GM12873 (cell line): ENCODE measurements around the gene CHD2.

Source experiments
- TF ChIP-seq, protein P1 (sequence below): IDR thresholded peaks from 2 replicates; pipeline ENCODE4 v1.5.1; 2012; ENCODE audit warnings: low read depth, mild to moderate bottlenecking, moderate library complexity, low read length, control low read depth; ENCODE audit not compliant: insufficient read depth; ENCODE audit errors: missing control alignments

CHD2 gene

DNA sequence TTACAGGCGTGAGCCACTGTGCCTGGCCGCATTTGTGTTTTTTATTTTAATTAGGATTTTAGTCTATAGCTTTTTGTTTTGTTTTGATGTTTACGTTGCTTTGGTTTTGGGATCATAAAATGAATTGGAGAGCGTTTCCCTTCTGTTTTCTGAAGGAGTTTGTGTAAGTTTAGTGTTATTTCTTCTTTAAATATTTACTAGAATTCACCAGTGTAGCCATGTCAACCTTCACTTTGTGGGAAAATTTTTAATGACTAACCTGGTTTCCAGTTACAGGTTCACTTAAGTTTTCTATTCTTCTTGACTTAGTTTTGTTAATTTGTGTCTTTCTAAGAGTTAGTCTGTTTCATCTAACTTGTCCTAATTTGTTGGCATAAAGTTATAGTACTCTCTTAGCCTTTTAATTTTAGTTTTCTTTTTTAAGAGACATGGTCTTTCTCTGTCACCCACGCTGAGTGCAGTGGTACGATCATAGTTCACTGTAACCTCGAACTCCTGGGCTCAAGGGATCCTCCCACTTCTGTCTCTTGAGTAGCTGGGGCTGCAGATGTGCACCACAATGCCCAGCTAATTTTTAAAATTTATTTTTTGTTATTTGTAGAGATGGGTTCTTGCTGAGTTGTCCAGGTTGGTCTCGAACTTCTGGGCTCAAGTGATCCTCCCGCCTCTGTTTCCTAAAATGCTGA is 61.0 kb downstream of the CHD2 start:
- TF ChIP-seq, protein P1, sequence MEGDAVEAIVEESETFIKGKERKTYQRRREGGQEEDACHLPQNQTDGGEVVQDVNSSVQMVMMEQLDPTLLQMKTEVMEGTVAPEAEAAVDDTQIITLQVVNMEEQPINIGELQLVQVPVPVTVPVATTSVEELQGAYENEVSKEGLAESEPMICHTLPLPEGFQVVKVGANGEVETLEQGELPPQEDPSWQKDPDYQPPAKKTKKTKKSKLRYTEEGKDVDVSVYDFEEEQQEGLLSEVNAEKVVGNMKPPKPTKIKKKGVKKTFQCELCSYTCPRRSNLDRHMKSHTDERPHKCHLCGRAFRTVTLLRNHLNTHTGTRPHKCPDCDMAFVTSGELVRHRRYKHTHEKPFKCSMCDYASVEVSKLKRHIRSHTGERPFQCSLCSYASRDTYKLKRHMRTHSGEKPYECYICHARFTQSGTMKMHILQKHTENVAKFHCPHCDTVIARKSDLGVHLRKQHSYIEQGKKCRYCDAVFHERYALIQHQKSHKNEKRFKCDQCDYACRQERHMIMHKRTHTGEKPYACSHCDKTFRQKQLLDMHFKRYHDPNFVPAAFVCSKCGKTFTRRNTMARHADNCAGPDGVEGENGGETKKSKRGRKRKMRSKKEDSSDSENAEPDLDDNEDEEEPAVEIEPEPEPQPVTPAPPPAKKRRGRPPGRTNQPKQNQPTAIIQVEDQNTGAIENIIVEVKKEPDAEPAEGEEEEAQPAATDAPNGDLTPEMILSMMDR: no peak

DNA sequence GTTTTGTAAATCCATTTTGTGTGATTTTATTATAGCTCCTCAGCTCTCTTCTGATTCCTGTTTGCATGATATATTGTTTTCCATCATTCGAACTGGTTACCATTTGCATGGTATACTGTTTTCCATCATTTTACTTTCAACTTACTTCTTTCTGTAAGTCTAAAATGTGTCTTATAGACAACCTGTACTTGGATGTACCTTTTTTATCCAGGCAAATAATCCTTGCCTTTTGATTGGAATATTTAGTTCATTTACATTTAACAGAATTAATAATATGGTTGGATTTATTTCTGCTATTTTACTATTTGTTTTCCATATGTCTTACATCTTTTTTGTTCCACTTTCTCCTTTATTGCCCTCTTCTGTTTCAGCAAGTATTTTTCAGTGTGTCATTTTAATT is 62.8 kb downstream of the CHD2 start:
- TF ChIP-seq, protein P1: no peak

DNA sequence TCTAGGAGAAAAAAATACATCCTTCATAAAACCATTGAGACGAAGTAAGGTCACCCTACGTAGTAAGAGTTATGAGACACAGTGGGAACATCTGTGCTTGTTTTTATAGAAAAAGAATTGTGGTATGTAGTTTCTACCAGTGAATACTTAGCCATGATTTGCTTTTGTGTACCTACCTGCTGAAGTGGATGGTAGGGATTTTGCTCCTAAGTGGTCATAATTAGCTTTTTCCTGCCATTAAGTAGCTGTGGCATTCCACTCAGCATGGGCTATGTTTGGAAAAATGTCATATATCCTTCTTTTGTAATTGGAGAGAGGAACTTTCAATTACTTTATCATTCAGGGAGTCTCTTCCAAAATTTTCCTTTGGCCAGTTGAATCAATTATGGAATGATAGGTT is 63.7 kb downstream of the CHD2 start:
- TF ChIP-seq, protein P1: no peak

DNA sequence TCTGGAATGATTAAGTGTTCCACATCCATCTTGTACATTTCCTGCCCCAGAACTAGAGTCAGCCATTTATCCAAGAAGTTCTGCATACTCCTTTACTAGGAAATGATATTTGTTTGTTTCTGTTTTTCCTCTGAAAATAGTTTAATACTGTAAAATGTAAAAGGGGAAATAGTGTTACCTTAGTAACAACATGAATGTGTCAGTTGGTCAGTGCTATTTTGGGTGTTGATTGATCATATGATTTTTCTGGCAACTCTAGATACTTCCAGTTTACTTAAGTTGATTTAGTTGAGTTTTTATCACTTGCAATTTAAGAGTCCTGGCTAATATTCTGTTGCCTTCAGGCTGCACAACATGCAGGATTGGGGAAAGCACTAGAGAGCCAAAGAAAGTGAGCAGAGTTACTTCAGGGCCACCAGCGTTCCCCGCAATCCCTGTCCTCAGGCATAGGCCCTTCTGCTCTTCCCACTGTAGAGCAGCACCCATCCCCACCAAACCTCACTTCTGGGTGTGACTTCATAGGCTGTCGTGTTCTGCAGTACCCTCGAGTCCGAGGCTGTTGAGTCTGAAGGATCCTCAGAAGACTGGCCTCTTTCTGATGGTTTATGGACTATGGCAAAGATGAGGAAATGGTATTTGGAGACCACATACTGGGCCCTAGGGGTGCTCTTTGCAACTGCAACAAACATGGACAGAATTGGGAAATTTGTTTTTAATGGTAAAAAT is 69.0 kb downstream of the CHD2 start:
- TF ChIP-seq, protein P1: peak; percentile 12

DNA sequence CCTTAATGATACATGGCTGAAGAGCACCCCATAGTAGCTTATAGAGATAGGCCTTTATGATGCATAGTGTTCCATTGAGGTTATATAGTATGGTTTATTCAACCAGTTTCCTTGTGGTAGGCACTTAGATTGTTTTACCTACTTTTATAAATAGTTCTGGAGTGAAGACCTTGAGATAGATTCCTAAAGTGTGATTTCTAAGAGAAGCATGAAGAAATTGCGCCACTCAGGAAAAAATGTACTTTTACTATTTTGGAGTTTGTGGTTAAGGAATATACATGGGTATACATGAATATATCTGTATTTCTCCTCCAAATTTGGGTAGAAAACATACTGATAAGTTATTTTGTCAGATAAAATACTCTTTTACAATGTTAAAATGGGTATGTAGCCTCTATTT is 70.5 kb downstream of the CHD2 start:
- TF ChIP-seq, protein P1: no peak

DNA sequence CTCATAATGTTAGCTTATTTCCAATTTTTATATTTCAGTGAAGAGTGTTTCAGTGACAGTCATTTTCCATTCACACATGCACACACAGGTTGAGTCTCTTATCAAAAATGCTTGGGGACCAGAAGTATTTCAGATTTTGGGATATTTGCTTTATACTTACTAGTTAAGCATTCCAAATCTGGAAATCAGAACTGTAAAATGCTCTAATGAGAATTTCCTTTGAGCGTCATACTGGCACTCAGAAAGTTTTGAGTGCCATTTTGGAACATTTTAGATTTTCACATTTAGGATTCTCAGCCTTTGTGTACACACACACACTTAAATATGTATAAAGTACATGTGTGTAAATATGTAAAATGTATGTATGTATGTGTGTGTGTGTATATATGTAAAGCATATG is 71.0 kb downstream of the CHD2 start:
- TF ChIP-seq, protein P1: no peak

DNA sequence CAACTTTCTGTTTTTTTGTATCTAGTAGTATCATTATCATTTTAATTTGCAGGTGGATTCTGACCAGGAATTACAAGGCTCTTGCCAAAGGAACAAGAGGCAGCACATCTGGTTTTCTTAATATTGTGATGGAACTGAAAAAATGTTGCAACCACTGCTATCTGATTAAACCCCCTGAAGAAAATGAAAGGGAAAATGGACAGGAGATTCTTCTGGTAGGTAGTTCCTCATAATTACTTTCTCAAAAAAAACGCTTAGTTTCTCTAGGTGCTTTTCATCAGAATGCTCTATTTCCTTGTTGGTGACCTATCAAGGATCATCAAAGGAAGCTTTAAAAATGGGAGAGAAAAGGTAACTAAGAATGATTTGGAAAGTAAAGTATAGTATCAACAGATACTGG is 71.6 kb downstream of the CHD2 start:
- TF ChIP-seq, protein P1: no peak
